HG03460 (cell line): ENCODE measurements around the gene DUSP5.
"Not testable (repeated sequence)": the region's sequence is repeated elsewhere in the genome, so short reads cannot be mapped to it uniquely, and the experiment has no call there.

Experiments
- ATAC-seq: cut with Tn5 transposase; IDR thresholded peaks from one replicate; pipeline ENCODE4 v1.9.1; 2021; ENCODE audit not compliant: unreplicated experiment

The DUSP5 gene

GRCh38 chr10:110514848-110515247 lies 17.1 kb downstream of the DUSP5 start:
- ATAC-seq, result no peak

- ATAC-seq, result no peak
Measured at GRCh38 chr10:110516815-110517492, 19.2 kb downstream of the DUSP5 start.

GRCh38 chr10:110522365-110522988 lies 24.8 kb downstream of the DUSP5 start:
- no peak for ATAC-seq

- ATAC-seq, result no peak
Measured at GRCh38 chr10:110523736-110524135, 26.0 kb downstream of the DUSP5 start.

GRCh38 chr10:110524179-110524858 lies 26.6 kb downstream of the DUSP5 start:
- no peak for ATAC-seq

GRCh38 chr10:110524859-110525232 lies 27.1 kb downstream of the DUSP5 start:
- no peak for ATAC-seq

- no peak for ATAC-seq
Measured at GRCh38 chr10:110525349-110526260, 27.9 kb downstream of the DUSP5 start.

GRCh38 chr10:110527731-110528171 lies 30.0 kb downstream of the DUSP5 start:
- no peak for ATAC-seq

GRCh38 chr10:110528224-110528996 lies 30.7 kb downstream of the DUSP5 start:
- ATAC-seq, result peak; percentile 7

GRCh38 chr10:110528997-110529524 lies 31.4 kb downstream of the DUSP5 start:
- ATAC-seq, result peak; percentile 67

GRCh38 chr10:110529596-110530011 lies 31.9 kb downstream of the DUSP5 start:
- no peak for ATAC-seq

- no peak for ATAC-seq
Measured at GRCh38 chr10:110530131-110530831, 32.6 kb downstream of the DUSP5 start.

- ATAC-seq, result no peak
Measured at GRCh38 chr10:110531687-110532086, 34.0 kb downstream of the DUSP5 start.

- not testable (repeated sequence) for ATAC-seq
Measured at GRCh38 chr10:110532628-110533027, 34.9 kb downstream of the DUSP5 start.

GRCh38 chr10:110533149-110533548 lies 35.4 kb downstream of the DUSP5 start:
- ATAC-seq, result no peak

GRCh38 chr10:110534571-110534970 lies 36.9 kb downstream of the DUSP5 start:
- no peak for ATAC-seq

- ATAC-seq, result peak; percentile 88
Measured at GRCh38 chr10:110535958-110536891, 38.5 kb downstream of the DUSP5 start.

- ATAC-seq, result no peak
Measured at GRCh38 chr10:110539091-110539490, 41.4 kb downstream of the DUSP5 start.
